ENCODE data around the gene TMEM81. TPM values are rescaled to one million over a fixed set of nuclear protein-coding genes. Genes with fewer than 3 reads are reported as not detected.

TMEM81 gene
- total and polyA plus RNA-seq, 8 donors: 3.3 to 4.4 (median 4.0) TPM

- ATAC-seq: no peak
- no peak overlapping the region for H3K27ac ChIP-seq
- no peak for TF ChIP-seq CTCF (IDR thresholded peaks at IDR 0.05)
- H3K36me3 ChIP-seq: peaks cover 0 to 78% of the 10 kb centered on the region in 2 donors
- H3K9me3 ChIP-seq: no peaks in the 10 kb centered on the region
- no peak overlapping the region for H3K4me3 ChIP-seq
- peaks cover 0 to 3% of the 10 kb centered on the region in 2 donors for H3K4me1 ChIP-seq
- DNase-seq: no peak
- H3K27me3 ChIP-seq: no peaks in the 10 kb centered on the region
- intact Hi-C loops (cut with DNase I): no loop called here
Observed at GRCh38 chr1:205111354-205111753, 27.1 kb upstream of the TMEM81 start.

GRCh38 chr1:205109711-205110110 lies 25.5 kb upstream of the TMEM81 start:
- H3K4me1 ChIP-seq: no peaks in the 10 kb centered on the region
- intact Hi-C loops (cut with DNase I): no loop called here
- TF ChIP-seq CTCF (IDR thresholded peaks at IDR 0.05): no peak
- no peak overlapping the region for H3K4me3 ChIP-seq
- ATAC-seq: no peak
- no peak overlapping the region for H3K27ac ChIP-seq
- no peaks in the 10 kb centered on the region for H3K9me3 ChIP-seq
- H3K36me3 ChIP-seq: peaks cover 0 to 91% of the 10 kb centered on the region in 2 donors
- no peaks in the 10 kb centered on the region for H3K27me3 ChIP-seq
- DNase-seq: no peak

- H3K4me1 ChIP-seq: no peaks in the 10 kb centered on the region
- ATAC-seq: no peak
- DNase-seq: no peak
- intact Hi-C loops (cut with DNase I): no loop called here
- TF ChIP-seq CTCF (IDR thresholded peaks at IDR 0.05): no peak
- no peaks in the 10 kb centered on the region for H3K9me3 ChIP-seq
- H3K4me3 ChIP-seq: no peak overlapping the region
- no peak overlapping the region for H3K27ac ChIP-seq
- H3K27me3 ChIP-seq: no peaks in the 10 kb centered on the region
- peaks cover 0 to 91% of the 10 kb centered on the region in 2 donors for H3K36me3 ChIP-seq
Observed at GRCh38 chr1:205109269-205109668, 25.0 kb upstream of the TMEM81 start.

GRCh38 chr1:205108464-205108863 lies 24.2 kb upstream of the TMEM81 start:
- TF ChIP-seq CTCF (IDR thresholded peaks at IDR 0.05): no peak
- Histone ChIP-seq H3K27ac (no peak overlapping the region), H3K9me3 (no peaks in the 10 kb centered on the region), H3K4me1 (no peaks in the 10 kb centered on the region), H3K27me3 (no peaks in the 10 kb centered on the region), H3K36me3 (peaks cover 0 to 91% of the 10 kb centered on the region in 2 donors), H3K4me3 (no peak overlapping the region)
- intact Hi-C loops (cut with DNase I): no loop called here
- ATAC-seq (no peak), DNase-seq (no peak)

GRCh38 chr1:205107327-205107726 lies 23.1 kb upstream of the TMEM81 start:
- no peak for ATAC-seq
- intact Hi-C loops (cut with DNase I): no loop called here
- peaks cover 0 to 91% of the 10 kb centered on the region in 2 donors for H3K36me3 ChIP-seq

More at GRCh38 chr1:205107327-205107726, 23.1 kb upstream of the TMEM81 start:
- H3K27me3 ChIP-seq: no peaks in the 10 kb centered on the region
- no peaks in the 10 kb centered on the region for H3K9me3 ChIP-seq
- no peaks in the 10 kb centered on the region for H3K4me1 ChIP-seq
- no peak for TF ChIP-seq CTCF (IDR thresholded peaks at IDR 0.05)
- no peak overlapping the region for H3K4me3 ChIP-seq
- no peak for DNase-seq
- no peak overlapping the region for H3K27ac ChIP-seq
